ENCODE measurements around the gene UBA3.

UBA3 gene

DNA sequence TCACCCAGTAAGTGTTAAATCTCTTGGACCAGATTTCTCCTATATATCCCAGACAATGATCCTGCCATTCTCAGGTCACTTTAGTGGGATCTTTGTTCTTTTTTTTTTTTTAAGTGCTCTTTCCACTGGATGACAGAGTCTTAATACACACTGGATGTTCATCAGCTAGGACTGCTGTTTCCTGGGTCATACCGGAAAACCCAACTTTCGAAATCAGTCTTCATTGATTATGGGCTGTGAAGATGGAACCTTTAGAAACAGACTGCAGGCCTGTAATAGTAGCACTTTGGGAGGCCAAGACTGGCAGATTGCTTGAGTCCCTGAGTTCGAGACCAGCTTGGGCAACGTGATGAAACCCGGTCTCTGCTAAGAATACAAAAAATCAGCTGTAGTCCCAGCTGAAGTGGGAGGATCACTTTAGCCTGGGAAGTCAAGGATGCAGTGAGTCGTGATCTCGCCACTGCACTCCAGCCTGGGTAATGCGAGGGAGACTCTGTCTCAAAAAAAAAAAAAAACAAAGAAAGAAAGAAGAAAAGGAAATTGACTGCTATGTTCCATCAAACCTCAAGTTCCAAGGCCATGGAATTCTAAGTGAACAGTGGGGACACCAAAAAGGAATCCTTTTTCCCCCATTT is 69.0 kb downstream of the UBA3 start:
- DNase-seq = no peak

DNA sequence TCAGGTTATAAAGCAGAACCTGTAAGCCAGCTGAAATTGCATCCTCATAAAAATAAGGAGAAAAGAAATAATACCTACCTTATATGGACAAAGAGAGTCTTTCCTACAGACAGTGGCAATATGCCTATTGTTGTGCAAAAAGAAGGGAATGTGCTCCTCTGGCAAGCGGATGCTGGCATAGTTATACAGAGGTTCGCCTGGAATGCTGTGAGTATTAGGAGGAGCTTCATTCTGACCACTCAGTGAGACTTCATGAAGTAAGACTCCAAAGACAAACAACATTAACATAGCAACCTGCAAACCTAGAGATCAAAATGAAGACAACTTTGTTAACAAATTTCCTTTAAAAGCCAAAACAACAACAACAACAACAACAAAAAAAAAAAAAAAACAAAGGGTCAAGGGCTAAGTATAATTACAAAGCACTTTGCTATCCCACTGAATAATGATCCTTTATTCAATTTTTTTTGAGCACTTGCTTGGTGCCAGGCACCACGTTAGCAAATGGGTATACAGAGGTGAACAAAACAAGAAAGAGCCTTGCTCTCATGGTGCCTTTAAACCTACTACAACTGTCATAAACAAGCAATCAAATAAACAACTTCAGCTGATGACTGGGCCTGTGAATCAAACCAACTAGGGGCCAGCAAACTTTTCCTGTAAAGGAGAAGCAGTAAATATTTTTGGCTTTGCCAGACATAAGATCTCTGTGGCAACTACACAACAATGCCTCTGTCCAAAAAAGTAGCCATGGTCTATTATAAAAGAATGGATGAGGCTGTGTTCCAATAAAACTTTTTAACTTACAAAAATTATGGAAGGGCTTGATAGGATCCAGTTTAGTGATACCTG is 70.4 kb downstream of the UBA3 start:
- no peak for DNase-seq

DNA sequence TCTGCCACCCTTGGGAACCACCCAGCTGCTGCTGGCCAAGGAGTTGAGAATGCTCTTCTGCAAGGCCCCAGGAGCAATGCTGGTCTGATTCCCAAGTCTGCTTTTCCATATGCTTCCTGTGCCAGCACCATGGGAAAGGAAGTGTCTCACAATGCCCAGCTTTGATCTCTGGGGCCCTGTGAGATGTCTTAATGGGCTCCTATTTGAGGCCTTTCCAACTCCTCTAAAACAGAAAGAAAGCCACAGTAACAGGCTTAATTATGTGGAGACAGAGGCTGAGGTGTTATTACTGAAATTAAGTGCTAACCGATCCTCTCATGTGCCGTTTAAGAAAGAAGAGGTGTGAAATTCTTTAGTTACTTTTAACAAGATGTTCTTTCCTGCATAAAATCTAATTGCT is 71.2 kb downstream of the UBA3 start:
- no peak for DNase-seq

DNA sequence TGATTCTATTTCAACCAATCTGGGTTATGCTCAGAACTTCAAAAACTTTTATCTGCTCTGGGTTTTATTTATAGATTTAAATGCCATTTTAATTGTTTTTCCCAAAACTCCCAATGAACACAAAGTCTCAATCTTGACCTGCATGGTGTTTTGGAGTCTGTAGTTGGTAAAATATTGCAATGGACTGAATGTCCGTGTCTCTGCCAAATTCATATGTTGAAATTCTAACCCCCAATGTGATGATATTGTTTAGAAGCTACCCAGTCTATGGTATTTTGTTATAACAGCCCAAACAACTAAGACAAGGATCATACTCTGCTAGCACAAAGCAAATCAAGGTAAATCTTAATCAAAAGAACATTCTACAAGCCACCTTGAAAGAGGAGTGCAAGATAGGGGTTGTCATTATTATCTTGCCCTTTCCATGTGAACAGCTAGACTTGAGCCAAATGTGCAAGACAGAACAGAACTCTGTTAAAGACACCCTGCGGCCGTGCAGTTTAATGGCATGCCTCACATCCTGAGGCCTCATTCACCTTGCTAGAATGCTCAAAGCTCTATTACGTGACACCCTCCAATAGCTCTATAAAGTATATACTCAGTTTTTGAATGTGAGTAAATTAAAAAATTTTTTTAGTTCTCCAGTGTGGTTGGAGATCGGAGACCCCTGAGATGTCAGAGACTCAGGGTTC is 74.2 kb downstream of the UBA3 start:
- no peak for DNase-seq

DNA sequence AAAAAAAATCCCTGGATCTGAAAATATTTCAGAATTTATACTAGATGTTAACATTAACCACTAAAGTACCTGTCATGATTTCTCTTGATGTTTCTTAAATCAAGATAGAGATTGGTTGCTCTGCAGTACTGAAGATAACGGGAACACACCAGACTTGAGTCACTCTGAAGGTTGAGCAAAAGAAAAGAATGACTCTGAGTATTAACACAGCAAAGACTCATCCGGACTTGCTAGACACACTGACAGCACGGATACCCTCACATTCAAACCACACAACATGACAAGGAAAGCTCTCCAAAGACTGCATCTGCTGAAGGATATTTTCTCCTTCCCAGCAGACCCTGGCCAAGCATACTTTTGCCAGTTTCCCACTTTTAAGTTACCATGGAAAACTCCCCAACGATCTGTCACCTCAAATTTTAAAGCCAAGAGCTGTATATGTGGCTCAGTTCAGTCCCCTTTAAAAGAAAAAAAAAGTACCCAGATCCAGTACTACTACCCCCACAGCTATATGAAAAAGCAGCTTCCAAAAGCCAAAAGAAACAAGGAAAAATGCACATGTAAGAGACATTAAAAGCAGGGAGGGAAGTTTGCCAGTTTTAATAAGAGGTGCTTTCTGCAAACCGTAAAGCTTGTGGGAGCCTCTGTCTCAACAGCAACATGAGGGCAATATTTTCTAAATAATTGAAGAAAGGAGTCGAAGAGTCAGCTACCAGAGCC is 74.9 kb downstream of the UBA3 start:
- DNase-seq = no peak

Measured in activated CD4-positive, CD25-positive, alpha-beta regulatory T cell (primary cell).